Measurements from ENCODE around the gene NHERF1.

DNA sequence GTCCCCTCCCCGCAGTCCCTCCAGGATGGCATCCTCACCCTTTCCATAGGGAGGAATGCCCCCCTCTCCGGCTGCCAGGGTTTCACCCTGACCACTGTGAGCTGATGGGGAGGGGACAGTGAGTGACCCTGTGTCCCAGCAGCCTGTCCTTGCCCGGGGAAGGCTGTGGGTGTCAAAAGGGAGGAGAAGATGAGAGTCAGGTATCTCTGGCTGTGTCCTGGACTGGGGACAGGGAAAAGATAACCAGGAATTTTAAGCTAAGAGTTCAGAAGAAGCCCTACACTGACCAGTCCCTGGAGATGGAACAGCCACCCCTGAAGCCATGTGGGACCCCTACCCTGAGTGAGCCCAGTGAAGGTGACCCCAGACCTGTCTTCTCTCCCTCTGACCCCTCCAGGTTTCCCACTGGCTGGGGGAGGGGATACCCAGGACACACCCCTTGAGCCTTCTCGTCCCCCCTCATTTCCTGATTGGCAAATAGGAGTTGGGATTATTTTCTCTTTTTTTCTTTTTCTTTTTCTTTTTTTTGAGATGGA is 16.4 kb downstream of the NHERF1 start:
- TF ChIP-seq, protein P1, sequence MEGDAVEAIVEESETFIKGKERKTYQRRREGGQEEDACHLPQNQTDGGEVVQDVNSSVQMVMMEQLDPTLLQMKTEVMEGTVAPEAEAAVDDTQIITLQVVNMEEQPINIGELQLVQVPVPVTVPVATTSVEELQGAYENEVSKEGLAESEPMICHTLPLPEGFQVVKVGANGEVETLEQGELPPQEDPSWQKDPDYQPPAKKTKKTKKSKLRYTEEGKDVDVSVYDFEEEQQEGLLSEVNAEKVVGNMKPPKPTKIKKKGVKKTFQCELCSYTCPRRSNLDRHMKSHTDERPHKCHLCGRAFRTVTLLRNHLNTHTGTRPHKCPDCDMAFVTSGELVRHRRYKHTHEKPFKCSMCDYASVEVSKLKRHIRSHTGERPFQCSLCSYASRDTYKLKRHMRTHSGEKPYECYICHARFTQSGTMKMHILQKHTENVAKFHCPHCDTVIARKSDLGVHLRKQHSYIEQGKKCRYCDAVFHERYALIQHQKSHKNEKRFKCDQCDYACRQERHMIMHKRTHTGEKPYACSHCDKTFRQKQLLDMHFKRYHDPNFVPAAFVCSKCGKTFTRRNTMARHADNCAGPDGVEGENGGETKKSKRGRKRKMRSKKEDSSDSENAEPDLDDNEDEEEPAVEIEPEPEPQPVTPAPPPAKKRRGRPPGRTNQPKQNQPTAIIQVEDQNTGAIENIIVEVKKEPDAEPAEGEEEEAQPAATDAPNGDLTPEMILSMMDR (IDR thresholded peaks at IDR 0.05): no peak
- no peak for TF ChIP-seq POLR2AphosphoS5 (IDR thresholded peaks at IDR 0.05)
- no peak for TF ChIP-seq POLR2A (IDR thresholded peaks at IDR 0.05)

All from gastroesophageal sphincter (tissue), 3 donors.